Activated T-cell treated with anti-CD3 and anti-CD28 coated beads, Interleukin-2, amount 50 U/mL, for 4 hours (primary cell): ENCODE measurements around the gene UNC5A. TPM values are rescaled to one million over a fixed set of nuclear protein-coding genes. Genes with fewer than 3 reads are reported as not detected.

Experiments
- ATAC-seq, 2 donors: fragments of 200-7000 bp; cut with Tn5 transposase; one replicate each; pipeline ENCODE4 v1.10.0; 2021
- DNase-seq: peaks from one replicate; pipeline ENCODE4 v3.0.0-alpha.2; 2020
- H3K27me3 Mint-ChIP-seq: one replicate; pipeline ENCODE4 v1.8.0; 2021; ENCODE audit warnings: low read depth, mixed read lengths
- H3K36me3 Mint-ChIP-seq: one replicate; pipeline ENCODE4 v1.8.0; 2022; ENCODE audit warnings: mixed read lengths; ENCODE audit not compliant: insufficient read depth
- H3K4me1 Mint-ChIP-seq: one replicate; pipeline ENCODE4 v1.8.0; 2021; ENCODE audit warnings: low read depth, mixed read lengths
- H3K4me3 Mint-ChIP-seq: one replicate; pipeline ENCODE4 v1.8.0; 2021; ENCODE audit warnings: mild to moderate bottlenecking, moderate library complexity, mixed read lengths
- H3K9me3 Mint-ChIP-seq: one replicate; pipeline ENCODE4 v1.8.0; 2021; ENCODE audit warnings: mixed read lengths
- total RNA-seq, 3 donors: library from RNA; stranded (reverse); gene quantifications; one replicate each; pipeline ENCODE4 v1.2.1, GENCODE V29; 2021

The UNC5A gene
- total RNA-seq, 3 donors from 2014 or later = not detected

GRCh38 chr5:176916337-176916736, 106.0 kb downstream of the UNC5A start:
- ATAC-seq (no peak), DNase-seq (no peak)
- no peaks in the 10 kb centered on the region for H3K27me3 Mint-ChIP-seq
- H3K9me3 Mint-ChIP-seq = no peaks in the 10 kb centered on the region
- H3K4me3 Mint-ChIP-seq = no peak overlapping the region
- H3K4me1 Mint-ChIP-seq = peaks cover 12% of the 10 kb centered on the region
- peaks cover 36% of the 10 kb centered on the region for H3K36me3 Mint-ChIP-seq

GRCh38 chr5:176918613-176919012, 108.3 kb downstream of the UNC5A start:
- Mint-ChIP-seq H3K27me3 (no peaks in the 10 kb centered on the region), H3K36me3 (peaks cover 38% of the 10 kb centered on the region), H3K9me3 (no peaks in the 10 kb centered on the region), H3K4me3 (no peak overlapping the region), H3K4me1 (peaks cover 10% of the 10 kb centered on the region)
- DNase-seq = no peak
- ATAC-seq = no peak

GRCh38 chr5:176921714-176922113, 111.4 kb downstream of the UNC5A start:
- Mint-ChIP-seq H3K9me3 (no peaks in the 10 kb centered on the region), H3K36me3 (peaks cover 33% of the 10 kb centered on the region), H3K4me3 (no peak overlapping the region), H3K27me3 (no peaks in the 10 kb centered on the region), H3K4me1 (peaks cover 3% of the 10 kb centered on the region)
- no peak for ATAC-seq
- no peak for DNase-seq

- Mint-ChIP-seq H3K36me3 (peaks cover 33% of the 10 kb centered on the region), H3K4me1 (peaks cover 3% of the 10 kb centered on the region), H3K9me3 (no peaks in the 10 kb centered on the region), H3K27me3 (no peaks in the 10 kb centered on the region), H3K4me3 (no peak overlapping the region)
- no peak for ATAC-seq
- no peak for DNase-seq
Observed at GRCh38 chr5:176922817-176923216, 112.5 kb downstream of the UNC5A start.

- H3K4me1 Mint-ChIP-seq = peaks cover 12% of the 10 kb centered on the region
- H3K27me3 Mint-ChIP-seq = no peaks in the 10 kb centered on the region
- DNase-seq (no peak), ATAC-seq (no peak)
- H3K36me3 Mint-ChIP-seq = peaks cover 22% of the 10 kb centered on the region
- no peak overlapping the region for H3K4me3 Mint-ChIP-seq
- H3K9me3 Mint-ChIP-seq = no peaks in the 10 kb centered on the region
Observed at GRCh38 chr5:176927562-176927961, 117.2 kb downstream of the UNC5A start.

GRCh38 chr5:176929654-176930053, 119.3 kb downstream of the UNC5A start:
- Mint-ChIP-seq H3K4me1 (peaks cover 12% of the 10 kb centered on the region), H3K9me3 (no peaks in the 10 kb centered on the region), H3K4me3 (no peak overlapping the region), H3K27me3 (no peaks in the 10 kb centered on the region), H3K36me3 (peaks cover 21% of the 10 kb centered on the region)
- ATAC-seq (no peak), DNase-seq (no peak)

Other genes with a start within 250 kb of the UNC5A start
- 1 to 10 TPM; 3.6 to 5.3 (median 4.5) TPM for gene GPRIN1, start 200.4 kb upstream of the UNC5A start, total RNA-seq
- gene SNCB, start 180.0 kb upstream of the UNC5A start, total RNA-seq = not detected
- not detected for gene EIF4E1B, start 179.9 kb upstream of the UNC5A start, total RNA-seq
- 10 to 100 TPM; 18.3 to 28.0 (median 24.1) TPM for gene TSPAN17, start 163.1 kb upstream of the UNC5A start, total RNA-seq
- under 1 TPM in 2 of 3 donors, not detected in 1; 0.19 to 0.61 TPM for gene HK3, start 88.8 kb downstream of the UNC5A start, total RNA-seq
- 10 to 100 TPM; 51.7 to 64.2 (median 57.1) TPM for gene UIMC1, start 196.2 kb downstream of the UNC5A start, total RNA-seq
- 10 to 100 TPM; 18.7 to 21.7 (median 21.3) TPM for gene ZNF346, start 212.1 kb downstream of the UNC5A start, total RNA-seq